Measurements from ENCODE around the gene SIRT7. TPM values are rescaled to one million over a fixed set of nuclear protein-coding genes. Genes with fewer than 3 reads are reported as not detected.

Gene SIRT7
- total RNA-seq, 1 experiment from 2014 or later = 51.6 TPM

- Histone ChIP-seq H4K20me1 (ENCODE audit: low read length) (peaks cover 24% of the 10 kb centered on the region), H3K9ac (ENCODE audit: low read length) (no peak overlapping the region), H3K36me3 (ENCODE audit: low read depth, low read length) (peaks cover 66% of the 10 kb centered on the region), H2AFZ (ENCODE audit: low read length) (no peak overlapping the region), H3K4me3 (ENCODE audit: low read length) (no peak overlapping the region), H3F3A (ENCODE audit: low read length, unreplicated experiment) (peaks cover 12% of the 10 kb centered on the region), H3K27me3 (ENCODE audit: low read length) (no peaks in the 10 kb centered on the region), H3K79me2 (ENCODE audit: low read length) (peaks cover 58% of the 10 kb centered on the region), H3K9me2 (replicated peaks; ENCODE audit: low read length) (no peaks in the 10 kb centered on the region), H3K27ac (ENCODE audit: low read length) (no peak overlapping the region), H3K9me3 (ENCODE audit: low read length) (no peaks in the 10 kb centered on the region), H3K4me1 (ENCODE audit: insufficient read depth, low read length) (peaks cover 36% of the 10 kb centered on the region), H3K4me2 (ENCODE audit: low read length) (no peak overlapping the region)
- BruUV-seq (replicated peaks) = no TSS peak
- ChIA-PET CTCF (no interaction called here), POLR2A (ENCODE audit: unreplicated experiment) (no interaction called here)
- DNase-seq = no peak
- TF ChIP-seq EZH2phosphoT487 (IDR thresholded peaks at IDR 0.05; ENCODE audit: borderline replicate concordance, low read length) (no peak), EZH2 (IDR thresholded peaks at IDR 0.05; ENCODE audit: low read length, unreplicated experiment) (no peak), CTCF (conservative IDR thresholded peaks at IDR 0.05; ENCODE audit: low read depth, low read length) (no peak)
- intact Hi-C loops (cut with micrococcal nuclease) = no loop called here
- ATAC-seq = no peak
Observed at GRCh38 chr17:81884520-81884919, 33.5 kb downstream of the SIRT7 start.

- no peak overlapping the region for H3K4me2 ChIP-seq (ENCODE audit: low read length)
- H3K36me3 ChIP-seq (ENCODE audit: low read depth, low read length) = peaks cover 32% of the 10 kb centered on the region
- H3K79me2 ChIP-seq (ENCODE audit: low read length) = peaks cover 12% of the 10 kb centered on the region
- intact Hi-C loops (cut with micrococcal nuclease) = no loop called here
- ATAC-seq (peak; percentile 49), DNase-seq (no peak)
- H3K4me1 ChIP-seq (ENCODE audit: insufficient read depth, low read length) = peaks cover 16% of the 10 kb centered on the region
- no peaks in the 10 kb centered on the region for H3K27me3 ChIP-seq (ENCODE audit: low read length)
- ChIA-PET CTCF (interaction anchor here (0.6 kb wide), 1 partner anchor 34 kb away, joined by 3 read pairs; no protein-coding TSS in a partner anchor), POLR2A (ENCODE audit: unreplicated experiment) (interaction anchor here (0.5 kb wide), 1 partner anchor 154 kb away, joined by 12 read pairs; no protein-coding TSS in a partner anchor)
- no peak overlapping the region for H3K4me3 ChIP-seq (ENCODE audit: low read length)
- no peaks in the 10 kb centered on the region for H3K9me2 ChIP-seq (replicated peaks; ENCODE audit: low read length)
- H4K20me1 ChIP-seq (ENCODE audit: low read length) = peaks cover 4% of the 10 kb centered on the region; the same call in 1 of the 2 replicates
- H3K27ac ChIP-seq (ENCODE audit: low read length) = no peak overlapping the region
- H3F3A ChIP-seq (ENCODE audit: low read length, unreplicated experiment) = peaks cover 6% of the 10 kb centered on the region
- TF ChIP-seq EZH2 (IDR thresholded peaks at IDR 0.05; ENCODE audit: low read length, unreplicated experiment) = no peak
- no peak for TF ChIP-seq CTCF (conservative IDR thresholded peaks at IDR 0.05; ENCODE audit: low read depth, low read length)
- TF ChIP-seq EZH2phosphoT487 (IDR thresholded peaks at IDR 0.05; ENCODE audit: borderline replicate concordance, low read length) = no peak
- BruUV-seq (replicated peaks) = no TSS peak
- no peak overlapping the region for H2AFZ ChIP-seq (ENCODE audit: low read length)
- H3K9ac ChIP-seq (ENCODE audit: low read length) = no peak overlapping the region
- no peaks in the 10 kb centered on the region for H3K9me3 ChIP-seq (ENCODE audit: low read length)
Observed at GRCh38 chr17:81879121-81879520, 38.9 kb downstream of the SIRT7 start.

- Histone ChIP-seq H3K9me2 (replicated peaks; ENCODE audit: low read length) (no peaks in the 10 kb centered on the region), H3K27ac (ENCODE audit: low read length) (no peak overlapping the region), H3K4me1 (ENCODE audit: insufficient read depth, low read length) (peaks cover 20% of the 10 kb centered on the region), H2AFZ (ENCODE audit: low read length) (no peak overlapping the region), H3K4me2 (ENCODE audit: low read length) (no peak overlapping the region), H3K36me3 (ENCODE audit: low read depth, low read length) (peaks cover 27% of the 10 kb centered on the region), H3K9ac (ENCODE audit: low read length) (no peak overlapping the region), H4K20me1 (ENCODE audit: low read length) (0 out of 2 replicates have a peak, but pooled peaks cover 3% of the 10 kb centered on the region), H3K9me3 (ENCODE audit: low read length) (no peaks in the 10 kb centered on the region), H3F3A (ENCODE audit: low read length, unreplicated experiment) (peaks cover 6% of the 10 kb centered on the region), H3K4me3 (ENCODE audit: low read length) (no peak overlapping the region), H3K27me3 (ENCODE audit: low read length) (no peaks in the 10 kb centered on the region), H3K79me2 (ENCODE audit: low read length) (peaks cover 9% of the 10 kb centered on the region; the same call in 1 of the 2 replicates)
- ATAC-seq (peak; percentile 41), DNase-seq (peak; percentile 41)
- TF ChIP-seq EZH2phosphoT487 (IDR thresholded peaks at IDR 0.05; ENCODE audit: borderline replicate concordance, low read length) (no peak), CTCF (conservative IDR thresholded peaks at IDR 0.05; ENCODE audit: low read depth, low read length) (no peak), EZH2 (IDR thresholded peaks at IDR 0.05; ENCODE audit: low read length, unreplicated experiment) (no peak)
- BruUV-seq (replicated peaks) = no TSS peak
- ChIA-PET POLR2A (ENCODE audit: unreplicated experiment) (no interaction called here), CTCF (no interaction called here)
- intact Hi-C loops (cut with micrococcal nuclease) = no loop called here
Observed at GRCh38 chr17:81878294-81878693, 39.7 kb downstream of the SIRT7 start.

All from PC-3 (cell line).